Fibroblast of skin of back (primary cell): Measurements from ENCODE around the gene PIK3R6.

Experiments used
- DNase-seq: peaks from one replicate; pipeline ENCODE4 v3.0.0-alpha.2; 2013

PIK3R6 gene

DNA sequence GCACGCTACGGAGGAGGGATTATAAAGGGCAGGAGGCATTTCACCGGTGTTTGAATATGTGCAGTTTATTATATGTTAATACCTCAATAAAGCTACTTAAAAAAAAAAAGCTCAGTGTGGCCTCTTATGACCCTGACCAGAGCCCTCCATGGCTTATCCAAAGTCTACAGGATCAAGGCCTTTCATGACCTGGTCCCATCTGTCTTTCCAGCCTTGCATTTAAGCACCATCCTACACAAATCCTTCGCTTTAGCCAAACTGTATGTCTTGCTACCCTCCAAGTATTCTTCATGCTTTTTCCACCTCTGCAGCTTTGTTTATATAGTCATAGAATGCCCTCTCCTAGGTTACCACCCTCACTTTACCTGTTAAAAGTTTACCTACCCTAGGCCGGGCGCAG lies 74.8 kb downstream of the PIK3R6 start:
- no peak for DNase-seq

DNA sequence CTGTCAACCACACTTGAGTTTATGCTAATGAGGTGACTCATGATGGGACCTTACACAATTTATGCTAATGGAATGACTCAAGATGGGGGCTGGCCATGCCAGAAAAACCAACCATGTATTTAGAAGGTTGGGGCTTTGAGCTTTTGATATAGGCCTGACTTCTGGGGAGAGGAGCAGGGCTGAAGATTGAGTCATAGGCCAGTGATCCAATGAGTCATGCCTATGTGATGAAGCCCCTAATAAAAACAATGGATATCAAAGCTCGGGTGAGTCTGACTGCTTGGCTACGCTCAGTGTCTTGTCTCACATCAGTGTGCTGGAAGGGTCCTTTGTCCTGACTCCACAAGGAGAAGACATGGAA lies 75.6 kb downstream of the PIK3R6 start:
- peak; percentile 92 for DNase-seq

GRCh38 chr17:8791248-8791909 lies 76.1 kb downstream of the PIK3R6 start:
- DNase-seq, result no peak

DNA sequence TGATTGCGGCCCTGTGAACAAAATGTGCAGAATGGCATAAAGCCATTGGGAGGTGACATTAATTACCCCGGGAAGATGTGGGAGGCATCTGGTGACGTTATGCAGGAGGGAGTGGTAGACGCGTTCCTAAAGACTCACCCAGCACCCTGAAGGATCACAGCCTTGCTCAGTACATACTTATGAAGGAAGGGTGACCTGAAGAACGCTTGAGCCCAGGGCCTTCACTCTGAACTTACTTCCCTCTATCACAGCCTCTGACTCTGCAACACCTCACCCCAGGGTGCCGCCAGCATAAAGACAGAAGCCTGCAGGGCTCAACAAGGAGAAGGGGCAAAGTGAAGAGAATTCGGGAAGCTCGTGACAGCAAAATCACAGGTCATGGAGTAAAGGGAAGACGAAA lies 77.7 kb downstream of the PIK3R6 start:
- no peak for DNase-seq

DNA sequence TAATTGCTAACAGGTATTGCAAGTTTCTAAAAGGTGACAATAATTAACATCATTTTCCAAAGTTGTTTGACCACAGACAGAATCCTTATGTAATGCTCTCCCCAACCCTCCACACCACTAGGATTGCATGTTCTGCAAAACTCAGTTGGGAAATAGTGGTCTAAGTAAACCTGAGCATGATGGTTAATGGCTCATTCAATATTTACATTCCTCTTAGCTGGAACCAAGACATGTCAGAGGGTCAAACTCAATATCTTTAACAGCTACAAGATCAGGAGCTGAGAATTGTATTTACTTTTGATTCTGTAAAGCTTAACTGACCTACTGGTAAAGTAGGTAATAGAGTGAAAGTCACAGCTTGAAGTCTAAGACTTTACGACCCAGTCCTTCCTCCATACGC lies 78.5 kb downstream of the PIK3R6 start:
- DNase-seq, result no peak

DNA sequence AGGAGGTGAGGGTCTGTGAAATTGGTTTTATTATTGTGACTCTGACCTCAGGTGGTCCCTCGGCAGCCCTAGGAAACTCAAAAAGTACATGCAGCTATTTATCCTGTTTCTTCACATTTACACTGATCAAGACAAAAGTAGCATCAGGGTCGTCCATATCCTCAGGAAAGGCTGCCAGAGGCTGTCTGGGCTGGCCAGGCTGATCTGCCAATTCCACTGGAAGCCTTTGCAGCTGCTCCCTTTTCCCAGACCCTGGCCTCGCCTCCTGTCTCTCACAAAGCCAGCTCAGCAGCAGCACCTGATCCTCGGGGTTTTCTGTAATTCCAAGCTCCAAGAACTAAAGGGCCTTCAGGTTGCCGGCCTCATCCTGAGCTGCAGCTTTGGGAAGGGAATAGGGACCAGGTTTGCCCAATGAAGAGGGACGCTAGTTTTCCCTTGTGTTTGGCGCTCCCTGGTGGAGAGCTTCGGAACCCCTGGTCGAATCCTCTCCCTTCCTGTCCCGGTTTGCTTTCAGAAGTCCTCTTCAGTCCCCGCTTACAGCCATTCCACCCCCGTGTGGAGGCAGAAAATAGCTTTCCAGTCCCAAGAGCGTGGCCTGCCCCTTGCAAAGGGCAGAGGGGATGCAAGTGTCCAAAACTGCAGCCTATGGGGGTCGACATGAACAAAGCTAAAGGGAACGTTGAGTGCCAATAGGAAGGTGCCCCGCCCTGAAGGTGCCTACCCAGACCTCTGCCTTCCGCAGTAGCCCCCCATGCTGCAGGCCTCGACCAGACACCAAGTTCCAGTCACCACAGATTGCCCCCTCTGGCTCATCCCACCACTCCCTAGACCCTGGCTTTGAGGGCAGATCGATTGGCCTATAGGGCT lies 81.7 kb downstream of the PIK3R6 start:
- DNase-seq, result peak; percentile 56

DNA sequence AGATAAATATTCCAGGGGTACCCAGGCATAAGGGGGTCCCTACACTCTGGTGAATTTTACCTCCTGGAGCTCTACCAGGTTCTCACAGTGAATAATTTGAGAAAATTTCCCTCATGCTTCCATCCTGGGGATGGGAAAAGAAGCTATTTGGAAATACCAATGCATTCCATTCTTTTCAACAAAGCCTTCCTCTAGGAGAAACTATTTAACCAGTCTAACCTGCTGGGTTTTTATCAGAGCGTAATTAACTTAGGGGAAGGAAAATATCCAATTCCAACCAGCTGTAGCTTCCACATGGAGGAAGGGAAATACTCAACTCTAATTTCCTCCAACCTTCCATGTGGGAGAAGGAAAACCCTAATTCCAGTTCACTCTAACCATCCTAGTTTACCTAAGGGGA lies 85.3 kb downstream of the PIK3R6 start:
- DNase-seq, result no peak

DNA sequence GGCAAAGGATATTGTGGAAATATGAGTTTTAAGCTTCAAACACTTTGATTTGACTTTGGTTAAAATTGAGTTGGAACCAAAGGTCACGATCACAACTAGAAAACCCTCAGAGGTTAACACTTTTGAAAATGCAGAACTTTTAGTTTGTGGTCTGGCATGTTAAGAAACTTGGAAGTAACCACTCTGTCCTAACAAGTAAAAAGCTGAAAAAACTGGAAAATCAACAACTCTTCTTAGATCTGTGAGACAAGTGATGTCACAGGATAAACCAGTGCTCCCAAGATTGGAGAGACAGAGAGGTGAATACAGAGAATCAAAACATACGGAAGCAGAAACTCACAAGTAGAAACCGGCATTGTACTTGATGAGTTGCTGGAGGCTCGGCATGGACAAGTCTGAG lies 85.7 kb downstream of the PIK3R6 start:
- DNase-seq, result no peak

DNA sequence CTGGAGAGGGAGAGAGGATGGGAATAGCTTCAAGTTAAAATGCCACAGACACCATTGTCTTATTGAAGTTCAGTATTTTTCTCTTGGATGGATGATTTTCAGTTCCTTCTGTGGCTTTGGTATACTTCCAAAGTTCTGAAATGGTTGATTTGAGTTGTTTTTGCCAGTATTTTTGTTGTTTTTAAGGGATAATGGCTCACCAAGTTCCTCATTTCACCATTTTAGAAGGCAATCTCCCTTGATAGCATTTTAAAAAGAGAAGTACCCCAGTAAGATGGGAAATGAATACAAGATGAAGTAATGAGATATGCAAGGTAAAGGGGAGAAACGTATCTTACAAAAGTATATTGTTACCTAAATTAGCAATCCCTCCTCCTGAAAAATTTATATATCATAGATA lies 90.6 kb downstream of the PIK3R6 start:
- no peak for DNase-seq

- DNase-seq, result no peak
Observed at GRCh38 chr17:8776248-8776647, 91.2 kb downstream of the PIK3R6 start.

GRCh38 chr17:8766731-8767130 lies 100.7 kb downstream of the PIK3R6 start:
- DNase-seq, result no peak

DNA sequence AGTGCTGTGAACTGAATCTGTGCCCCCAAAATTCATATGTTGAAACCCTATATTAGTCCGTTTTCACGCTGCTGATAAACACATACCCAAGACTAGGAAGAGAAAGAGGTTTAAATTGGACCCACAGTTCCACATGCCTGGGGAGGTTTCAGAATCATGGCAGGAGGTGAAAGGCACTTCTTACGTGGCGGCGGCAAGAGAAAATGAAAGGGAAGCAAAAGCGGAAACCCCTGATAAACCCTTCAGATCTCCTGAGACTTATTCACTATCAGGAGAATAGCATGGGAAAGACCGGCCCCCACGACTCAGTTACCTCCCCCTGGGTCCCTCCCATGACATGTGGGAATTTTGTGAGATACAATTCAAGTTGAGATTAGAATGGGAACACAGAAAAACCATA lies 105.5 kb downstream of the PIK3R6 start:
- DNase-seq, result no peak

DNA sequence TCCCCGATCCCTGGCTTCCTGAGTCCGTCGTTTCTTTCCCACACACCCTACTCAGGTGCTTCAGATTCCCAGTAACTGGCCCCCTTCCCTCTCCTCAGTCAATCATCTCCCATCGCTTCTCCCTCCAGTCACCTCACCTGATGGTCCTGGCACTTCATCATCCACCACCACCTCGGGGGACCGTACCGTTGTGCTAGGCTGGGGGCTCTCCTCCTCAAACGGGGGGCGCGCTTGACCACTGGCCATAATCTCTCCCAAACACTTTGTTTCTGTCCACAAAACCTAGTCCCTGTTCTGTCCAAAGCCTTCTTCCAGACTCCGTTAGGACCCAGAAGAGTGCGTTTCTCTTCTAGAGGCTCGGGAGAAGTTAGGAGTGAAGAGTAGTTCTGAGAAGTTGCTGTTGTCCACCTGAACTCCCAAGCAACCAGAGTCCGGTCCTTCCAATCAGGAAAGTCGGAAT lies 109.3 kb downstream of the PIK3R6 start, which contains the start of gene SPDYE4:
Gene SPDYE4, minus strand, starts transcription at position 410 of the 460 bp plus-strand sequence. Its CDS starts 164 bp downstream, at position 246.
- no peak for DNase-seq

DNA sequence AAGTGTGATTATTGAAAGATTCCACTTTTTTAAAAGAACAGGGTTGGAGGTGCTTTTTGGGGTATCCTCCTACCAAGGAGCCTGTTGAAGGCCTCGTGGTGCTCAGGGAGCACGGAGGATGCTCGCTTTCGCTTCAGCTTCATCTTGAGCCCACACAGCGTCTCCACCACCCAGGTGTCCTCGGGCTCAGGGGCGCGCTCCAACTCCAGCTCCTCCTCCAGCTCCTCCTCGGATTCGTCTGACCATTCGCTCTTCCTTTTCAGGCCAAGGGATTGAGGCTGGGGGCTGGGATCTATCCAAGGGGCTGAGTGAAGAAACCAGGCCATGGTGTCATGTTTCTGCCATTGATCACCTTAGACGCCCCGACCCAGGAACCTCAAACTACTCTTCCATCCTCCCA lies 110.3 kb downstream of the PIK3R6 start:
- no peak for DNase-seq

GRCh38 chr17:8755590-8756255 lies 111.8 kb downstream of the PIK3R6 start:
- DNase-seq, result no peak

GRCh38 chr17:8754890-8755289 lies 112.6 kb downstream of the PIK3R6 start:
- no peak for DNase-seq

- DNase-seq, result peak; percentile 23
Observed at GRCh38 chr17:8753976-8754440, 113.5 kb downstream of the PIK3R6 start.

GRCh38 chr17:8753136-8753975 lies 114.1 kb downstream of the PIK3R6 start:
- no peak for DNase-seq
